ENCODE results near the gene MBP. TPM values are rescaled to one million over a fixed set of nuclear protein-coding genes. Genes with fewer than 3 reads are reported as not detected.

Gene MBP
- total RNA-seq, 4 donors from 2014 or later: 18.1 to 58.8 (median 30.6) TPM

DNA sequence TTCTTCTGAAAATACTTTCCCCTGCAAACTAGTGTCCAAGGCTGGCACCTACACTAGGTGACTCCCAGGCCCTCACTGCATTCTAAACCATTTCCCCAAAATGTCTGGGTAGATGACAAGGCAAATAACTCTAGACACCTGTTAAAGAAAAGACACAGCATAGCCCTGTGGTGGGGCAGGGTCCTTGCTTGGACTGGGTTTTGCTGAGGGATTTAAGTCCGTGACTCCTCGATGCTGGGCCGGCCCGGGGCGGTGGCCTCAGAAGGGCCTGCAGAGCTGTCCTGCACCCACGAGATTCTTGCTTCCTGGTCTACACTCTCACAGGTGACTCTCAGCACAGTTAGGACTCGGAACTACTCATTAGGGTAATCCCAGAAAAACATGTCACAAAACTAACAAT is 55.2 kb downstream of the MBP start:
- TF ChIP-seq, protein P1, sequence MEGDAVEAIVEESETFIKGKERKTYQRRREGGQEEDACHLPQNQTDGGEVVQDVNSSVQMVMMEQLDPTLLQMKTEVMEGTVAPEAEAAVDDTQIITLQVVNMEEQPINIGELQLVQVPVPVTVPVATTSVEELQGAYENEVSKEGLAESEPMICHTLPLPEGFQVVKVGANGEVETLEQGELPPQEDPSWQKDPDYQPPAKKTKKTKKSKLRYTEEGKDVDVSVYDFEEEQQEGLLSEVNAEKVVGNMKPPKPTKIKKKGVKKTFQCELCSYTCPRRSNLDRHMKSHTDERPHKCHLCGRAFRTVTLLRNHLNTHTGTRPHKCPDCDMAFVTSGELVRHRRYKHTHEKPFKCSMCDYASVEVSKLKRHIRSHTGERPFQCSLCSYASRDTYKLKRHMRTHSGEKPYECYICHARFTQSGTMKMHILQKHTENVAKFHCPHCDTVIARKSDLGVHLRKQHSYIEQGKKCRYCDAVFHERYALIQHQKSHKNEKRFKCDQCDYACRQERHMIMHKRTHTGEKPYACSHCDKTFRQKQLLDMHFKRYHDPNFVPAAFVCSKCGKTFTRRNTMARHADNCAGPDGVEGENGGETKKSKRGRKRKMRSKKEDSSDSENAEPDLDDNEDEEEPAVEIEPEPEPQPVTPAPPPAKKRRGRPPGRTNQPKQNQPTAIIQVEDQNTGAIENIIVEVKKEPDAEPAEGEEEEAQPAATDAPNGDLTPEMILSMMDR (IDR thresholded peaks at IDR 0.05; ENCODE audit: low read depth): no peak

DNA sequence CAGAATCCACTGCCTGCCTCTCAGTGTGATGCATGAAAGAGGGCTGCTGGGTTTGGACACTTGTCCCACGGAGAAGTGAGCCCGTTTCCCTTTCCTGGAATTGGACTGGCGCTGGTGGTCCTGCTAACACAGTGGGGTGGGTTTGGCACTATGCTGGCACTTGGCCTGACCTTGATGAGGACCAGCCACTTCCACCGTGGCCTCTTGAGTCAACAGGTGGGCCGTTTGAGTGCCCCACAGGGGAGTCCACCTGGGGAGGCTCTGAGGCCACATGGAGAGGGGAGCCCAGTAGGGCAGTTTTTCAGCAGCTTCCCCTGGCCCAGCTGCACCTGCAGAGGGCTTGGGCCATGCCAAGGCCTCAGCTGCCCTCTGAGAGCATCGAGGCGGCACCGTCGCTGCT is 56.5 kb downstream of the MBP start:
- TF ChIP-seq, protein P1 (IDR thresholded peaks at IDR 0.05; ENCODE audit: low read depth): no peak

DNA sequence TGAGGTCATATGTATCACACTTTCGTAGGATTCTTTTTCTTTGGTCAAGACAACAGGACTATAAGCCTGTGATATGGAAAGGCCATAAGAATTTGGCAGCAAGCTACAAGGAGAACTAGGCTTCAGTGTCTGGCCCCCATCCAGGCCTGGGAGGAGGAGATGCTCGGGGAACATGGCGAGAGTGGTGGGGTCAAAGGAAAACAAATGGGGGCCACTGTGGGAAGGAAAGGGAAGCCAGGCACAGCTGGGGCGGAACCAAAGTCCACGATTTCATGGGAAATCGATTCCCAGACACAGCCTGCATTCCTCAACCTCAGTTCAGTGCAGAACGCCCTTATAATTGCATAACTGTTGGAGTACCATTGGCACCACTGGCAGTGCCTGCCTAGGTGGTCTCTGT is 58.2 kb downstream of the MBP start:
- TF ChIP-seq, protein P1 (IDR thresholded peaks at IDR 0.05; ENCODE audit: low read depth): no peak

DNA sequence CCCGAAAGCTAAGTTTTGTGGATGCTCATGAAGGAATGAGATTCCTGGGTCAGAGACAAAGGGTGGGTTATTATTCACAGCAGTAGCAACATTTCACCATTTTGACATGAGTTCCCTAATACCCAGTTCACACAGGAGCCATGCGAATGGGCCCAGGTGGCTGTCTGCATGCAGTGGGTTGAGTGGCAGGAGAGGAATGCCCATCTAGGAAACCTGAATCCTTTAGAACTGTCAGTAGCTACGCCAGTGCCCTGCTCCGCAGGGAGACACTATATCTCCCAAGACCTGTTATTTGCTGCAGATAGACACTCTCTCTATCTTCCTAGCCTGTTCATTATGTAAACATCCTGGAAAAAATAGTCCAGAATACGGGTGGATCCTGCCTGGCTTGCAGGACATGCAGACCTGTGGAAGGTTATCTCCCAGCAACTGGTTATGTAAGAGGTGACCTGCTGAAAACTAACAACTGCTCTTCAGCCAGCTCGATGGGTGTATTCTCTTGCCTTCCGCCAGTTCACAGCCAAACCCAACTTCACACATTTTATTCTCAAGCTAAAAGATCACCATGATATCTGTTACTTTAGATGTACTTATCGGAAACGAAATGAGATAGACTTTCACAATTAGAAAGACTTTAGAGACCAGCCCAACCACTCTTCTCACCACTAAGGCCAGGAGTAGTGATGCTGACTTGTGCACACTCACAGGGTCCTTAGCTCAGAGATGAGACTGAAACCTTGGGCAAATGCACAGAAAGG is 59.1 kb downstream of the MBP start:
- TF ChIP-seq, protein P1 (IDR thresholded peaks at IDR 0.05; ENCODE audit: low read depth): no peak

DNA sequence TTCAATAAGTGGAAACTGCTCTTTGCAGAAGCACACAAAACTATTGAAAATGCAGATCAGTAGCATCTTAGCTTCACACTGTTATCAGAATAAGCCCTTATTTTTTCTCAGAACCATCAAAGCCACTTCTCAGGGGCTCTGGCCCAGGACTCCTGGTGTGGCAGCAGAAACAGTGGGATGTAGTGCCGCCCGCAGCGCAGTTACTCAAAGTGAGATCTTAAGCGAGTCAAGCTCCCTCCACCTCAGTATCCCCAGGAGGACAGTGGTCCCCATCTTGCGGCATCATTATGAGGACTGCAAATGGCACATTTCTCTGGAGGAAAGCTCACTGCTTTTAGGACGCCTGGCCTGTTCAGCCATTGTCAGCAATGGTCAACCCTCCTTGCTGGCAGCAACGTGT is 60.0 kb downstream of the MBP start:
- TF ChIP-seq, protein P1 (IDR thresholded peaks at IDR 0.05; ENCODE audit: low read depth): no peak

DNA sequence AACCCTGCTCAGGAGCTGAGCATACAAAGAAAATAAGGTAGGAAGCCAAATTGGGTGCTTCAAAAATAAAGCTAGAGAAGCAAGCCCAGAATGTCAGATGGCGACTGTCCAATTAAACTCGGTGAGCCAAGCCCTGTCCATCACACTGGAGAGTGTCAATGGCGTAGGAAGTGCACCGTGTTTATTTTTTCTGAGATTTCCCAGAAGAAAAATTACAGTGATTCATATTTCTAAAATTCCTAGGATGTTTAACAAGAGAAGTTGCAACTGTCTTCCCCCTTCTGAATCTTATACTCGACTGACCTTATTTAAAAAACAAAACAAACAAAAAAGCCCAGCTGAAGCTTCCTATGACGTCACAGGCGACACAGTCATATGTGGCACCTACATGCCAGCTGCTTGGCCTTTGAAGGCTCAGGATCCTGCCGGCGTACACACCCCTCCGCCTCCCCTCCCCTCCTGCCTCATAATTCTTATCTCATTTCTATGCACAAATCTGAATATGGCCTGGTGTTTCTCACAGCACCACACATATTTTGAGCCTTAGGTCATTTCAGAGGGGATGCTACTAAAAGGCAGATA is 60.8 kb downstream of the MBP start:
- TF ChIP-seq, protein P1 (IDR thresholded peaks at IDR 0.05; ENCODE audit: low read depth): no peak

DNA sequence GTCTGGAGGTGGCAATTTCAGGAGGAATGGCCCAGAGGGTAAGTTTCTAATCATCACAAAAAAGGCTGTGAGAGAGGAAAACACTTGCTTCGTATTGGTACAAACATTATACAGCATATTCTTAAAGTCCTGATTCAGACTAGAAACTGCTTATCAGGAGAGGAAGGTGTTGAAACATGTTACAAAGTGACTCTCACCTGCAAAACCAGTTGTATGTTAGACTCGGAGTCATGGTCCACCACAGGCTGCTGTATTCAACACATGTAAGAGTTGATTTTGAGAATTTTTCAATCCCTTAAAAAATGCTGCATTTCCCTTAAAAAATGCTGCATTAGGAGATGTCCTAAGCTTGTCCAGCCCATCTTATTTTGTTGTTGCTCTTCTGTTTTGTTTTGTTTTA is 61.5 kb downstream of the MBP start:
- TF ChIP-seq, protein P1 (IDR thresholded peaks at IDR 0.05; ENCODE audit: low read depth): no peak
